Measurements from ENCODE around the gene SELPLG.
"Not testable (repeated sequence)": the region's sequence is repeated elsewhere in the genome, so short reads cannot be mapped to it uniquely, and the experiment has no call there.

SELPLG gene, protein sequence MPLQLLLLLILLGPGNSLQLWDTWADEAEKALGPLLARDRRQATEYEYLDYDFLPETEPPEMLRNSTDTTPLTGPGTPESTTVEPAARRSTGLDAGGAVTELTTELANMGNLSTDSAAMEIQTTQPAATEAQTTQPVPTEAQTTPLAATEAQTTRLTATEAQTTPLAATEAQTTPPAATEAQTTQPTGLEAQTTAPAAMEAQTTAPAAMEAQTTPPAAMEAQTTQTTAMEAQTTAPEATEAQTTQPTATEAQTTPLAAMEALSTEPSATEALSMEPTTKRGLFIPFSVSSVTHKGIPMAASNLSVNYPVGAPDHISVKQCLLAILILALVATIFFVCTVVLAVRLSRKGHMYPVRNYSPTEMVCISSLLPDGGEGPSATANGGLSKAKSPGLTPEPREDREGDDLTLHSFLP

DNA sequence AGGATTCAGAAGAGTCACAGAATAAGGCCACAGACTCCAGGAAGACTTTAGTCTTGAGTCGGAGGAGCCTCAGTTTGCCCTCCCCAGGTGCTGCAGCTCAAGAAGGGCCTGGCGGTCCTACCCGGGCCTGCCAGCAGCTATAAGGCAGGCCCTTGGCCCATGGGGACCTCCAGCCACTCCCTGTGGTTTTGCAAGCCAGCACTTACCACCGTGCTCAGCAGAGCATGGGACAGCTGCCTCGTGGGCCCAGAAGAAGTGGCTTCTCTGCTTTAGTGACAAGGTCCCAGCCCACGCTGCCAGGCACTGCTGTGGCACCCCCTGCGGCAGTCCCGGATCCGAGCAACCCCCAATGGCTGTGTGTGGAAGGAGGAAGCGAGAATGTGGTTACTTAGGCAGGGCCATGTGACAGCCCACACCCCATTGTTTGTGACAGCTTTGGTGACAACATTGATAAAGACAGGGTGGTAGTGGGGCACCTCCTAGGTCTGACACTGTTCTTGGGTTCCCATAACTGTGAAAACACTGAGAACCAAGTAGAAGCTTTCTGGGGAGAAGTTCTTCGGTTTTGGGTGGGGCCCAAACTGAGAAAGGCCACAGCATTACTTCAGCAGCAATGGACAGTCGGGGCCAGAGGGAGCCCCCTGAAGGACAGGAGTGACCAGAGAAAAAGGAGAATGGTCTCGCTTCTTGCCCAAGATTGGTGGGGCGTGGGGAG is at the start of gene SELPLG:
TSS of gene SELPLG (minus strand) at position 361 of the 715 bp plus-strand sequence. CDS start 9,587 bp downstream, outside the sequence.
- peak; percentile 64 to 77 for DNase-seq (ENCODE audit: extremely low read depth in 1 of 2, low read depth in 1 of 2)

DNA sequence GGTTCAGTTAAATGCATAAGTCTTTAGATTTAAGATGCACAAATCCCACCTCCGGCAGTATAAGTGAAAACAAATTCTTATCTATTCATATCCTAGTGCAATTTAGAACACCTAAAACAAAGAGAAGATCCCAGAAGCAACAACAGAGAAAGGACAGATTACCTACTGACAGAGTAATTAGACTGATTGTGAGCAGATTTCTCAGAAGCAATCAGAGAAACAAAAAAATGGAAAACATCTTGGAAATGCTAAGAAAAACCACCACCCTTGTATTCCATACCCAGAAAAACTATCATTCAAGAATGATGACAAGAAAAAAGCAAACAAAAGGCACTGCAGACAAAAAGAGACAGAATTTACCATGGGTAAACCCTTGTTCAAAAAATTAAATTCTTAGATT is 47.6 kb upstream of the SELPLG start:
- DNase-seq (ENCODE audit: extremely low read depth in 1 of 2, low read depth in 1 of 2), result no peak

DNA sequence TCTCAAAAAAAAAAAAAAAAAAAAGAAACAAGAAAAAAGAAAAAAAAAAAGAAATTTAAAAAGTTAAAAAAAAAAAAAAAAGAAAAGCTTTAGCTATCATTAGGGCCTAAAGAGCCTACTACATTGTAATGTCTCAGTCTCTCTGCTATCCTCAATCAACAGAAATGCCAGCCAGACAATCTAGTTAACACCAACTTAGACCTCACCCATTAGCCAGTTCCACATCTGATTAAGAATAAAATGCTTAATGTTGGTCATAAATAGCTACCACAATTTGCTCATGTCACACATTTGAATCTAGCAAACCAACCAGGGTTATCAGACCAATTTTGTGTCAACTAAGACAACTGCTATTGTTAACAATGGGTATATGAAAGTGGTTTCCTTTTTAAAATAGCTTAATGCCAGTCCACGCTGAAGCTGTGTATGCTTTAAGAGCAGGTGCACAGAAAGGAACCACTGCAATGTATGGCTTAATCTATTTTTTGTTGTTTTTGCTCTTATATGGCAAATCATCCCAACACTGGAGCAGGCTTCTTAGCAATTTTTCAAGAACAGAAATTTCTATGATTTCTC is 45.5 kb upstream of the SELPLG start:
- DNase-seq (ENCODE audit: extremely low read depth in 1 of 2, low read depth in 1 of 2), result no peak

DNA sequence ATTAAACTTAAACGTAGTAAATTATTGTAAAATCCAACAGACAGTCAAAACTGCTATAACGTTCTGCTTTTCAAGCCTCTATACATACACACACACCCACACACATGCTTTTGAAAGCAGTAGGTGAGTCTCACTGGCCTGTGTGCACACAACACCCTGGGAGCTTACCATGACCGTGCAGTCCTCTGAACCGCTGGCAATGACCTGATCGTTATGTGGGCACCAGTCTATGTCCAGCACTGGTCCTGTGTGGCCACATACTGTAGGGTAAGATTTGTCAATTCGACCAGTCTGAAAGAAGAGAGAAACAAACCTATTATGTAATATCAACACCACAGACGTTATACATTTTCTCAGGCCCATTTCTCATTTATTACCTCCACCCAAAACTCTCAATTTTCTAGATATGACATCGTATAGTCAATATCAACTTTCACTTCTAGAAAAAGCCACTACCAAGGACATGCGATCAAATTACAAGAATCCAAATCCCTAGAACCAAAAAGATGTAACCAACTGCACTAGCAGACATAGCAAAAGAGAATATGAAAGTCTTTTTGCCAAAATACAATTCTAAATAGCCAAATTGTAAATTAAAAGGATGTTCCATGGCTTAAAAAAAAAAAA is 44.5 kb upstream of the SELPLG start:
- no peak for DNase-seq (ENCODE audit: extremely low read depth in 1 of 2, low read depth in 1 of 2)

DNA sequence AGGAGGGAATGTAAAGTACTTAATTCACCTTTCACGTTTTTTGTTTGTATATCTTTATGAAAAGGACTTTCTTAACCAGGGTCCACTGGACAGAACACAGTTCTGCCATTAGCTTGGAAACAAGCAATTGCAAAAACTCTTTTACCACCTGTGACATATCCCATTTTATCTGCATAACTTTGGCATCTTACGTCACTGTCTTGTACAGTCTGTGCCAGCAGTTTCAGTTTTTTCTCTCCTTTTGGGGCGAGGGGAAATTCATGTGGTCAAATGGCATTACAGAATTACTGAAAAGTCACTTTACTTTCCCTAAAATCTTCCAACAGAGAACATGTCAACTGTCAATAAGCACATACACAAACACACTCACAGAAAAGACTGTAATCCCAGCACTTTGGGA is 43.7 kb upstream of the SELPLG start:
- no peak for DNase-seq (ENCODE audit: extremely low read depth in 1 of 2, low read depth in 1 of 2)

DNA sequence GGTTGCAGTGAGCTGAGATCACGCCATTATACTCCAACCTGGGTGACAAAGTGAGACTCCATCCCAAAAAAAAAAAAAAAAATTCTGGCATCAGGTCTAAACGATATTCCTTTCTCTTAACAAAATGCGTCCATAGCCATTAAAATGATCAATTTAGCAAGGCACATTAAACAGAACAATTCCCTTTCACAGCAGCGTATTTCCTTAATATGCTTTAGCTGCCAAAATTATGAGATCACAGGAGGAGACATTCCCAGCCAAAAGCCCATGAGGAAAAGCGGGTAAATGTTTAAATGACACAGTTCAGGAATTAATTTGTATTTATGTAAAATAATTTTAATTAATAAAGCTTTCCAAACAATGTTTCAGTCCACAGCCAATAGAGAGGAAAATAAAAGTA is 43.0 kb upstream of the SELPLG start:
- no peak for DNase-seq (ENCODE audit: extremely low read depth in 1 of 2, low read depth in 1 of 2)

DNA sequence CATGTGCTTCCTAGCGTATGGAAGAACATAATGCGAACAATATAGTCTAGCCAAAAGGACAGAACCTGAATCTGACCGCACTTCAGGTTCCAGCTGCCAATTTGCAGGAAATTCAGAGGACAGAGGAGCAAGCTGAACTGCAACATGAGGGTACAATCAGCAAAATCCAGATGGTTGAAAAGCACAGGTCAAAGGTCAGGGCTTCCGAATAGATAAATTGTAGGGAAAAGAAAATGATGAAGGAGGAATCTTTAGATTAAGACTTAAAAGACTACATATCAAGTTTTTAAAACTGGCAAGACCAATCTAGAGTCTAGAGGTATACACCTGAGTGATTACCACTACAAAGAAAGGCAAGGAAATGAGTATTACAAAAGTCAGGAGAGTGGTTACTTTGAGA is 42.1 kb upstream of the SELPLG start:
- DNase-seq (ENCODE audit: extremely low read depth in 1 of 2, low read depth in 1 of 2), result no peak

DNA sequence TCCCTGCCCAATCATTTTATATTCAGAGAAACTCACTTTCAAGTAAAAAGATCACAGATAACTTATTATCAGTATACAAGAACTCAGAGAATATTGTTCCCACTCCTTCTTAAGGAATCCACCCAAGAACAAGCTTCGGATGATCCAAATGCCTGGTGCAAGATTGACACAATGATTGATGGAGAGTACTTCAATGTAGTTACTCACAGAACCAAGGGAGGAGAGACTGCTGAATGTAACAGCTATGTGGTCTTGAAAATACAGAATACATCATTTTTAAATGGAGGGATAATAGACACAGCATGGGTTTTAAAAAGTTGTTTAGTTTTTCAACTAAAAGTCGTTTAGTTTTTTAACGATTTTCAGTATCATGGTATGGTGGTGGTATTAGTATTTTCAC is 38.4 kb upstream of the SELPLG start:
- DNase-seq (ENCODE audit: extremely low read depth in 1 of 2, low read depth in 1 of 2), result no peak

DNA sequence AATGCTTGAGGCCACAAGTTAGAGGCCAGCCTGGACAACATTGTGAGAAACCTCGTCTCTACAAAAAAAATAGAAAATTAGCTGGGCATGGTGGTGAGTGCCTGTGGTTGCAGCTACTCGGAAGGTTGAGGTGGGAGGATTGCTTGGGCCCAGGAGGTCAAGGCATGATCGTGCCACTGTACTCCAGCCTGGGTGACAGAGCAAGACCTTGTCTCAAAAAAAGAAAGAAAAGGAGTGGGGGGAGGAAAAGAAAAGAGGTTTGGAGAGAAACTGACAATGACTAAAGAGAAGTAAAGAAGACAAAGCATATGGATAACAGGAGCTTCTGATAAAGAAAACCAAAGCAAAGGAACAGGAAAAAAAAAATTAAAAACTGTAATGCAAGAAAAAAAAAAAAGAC is 37.4 kb upstream of the SELPLG start:
- DNase-seq (ENCODE audit: extremely low read depth in 1 of 2, low read depth in 1 of 2), result no peak

DNA sequence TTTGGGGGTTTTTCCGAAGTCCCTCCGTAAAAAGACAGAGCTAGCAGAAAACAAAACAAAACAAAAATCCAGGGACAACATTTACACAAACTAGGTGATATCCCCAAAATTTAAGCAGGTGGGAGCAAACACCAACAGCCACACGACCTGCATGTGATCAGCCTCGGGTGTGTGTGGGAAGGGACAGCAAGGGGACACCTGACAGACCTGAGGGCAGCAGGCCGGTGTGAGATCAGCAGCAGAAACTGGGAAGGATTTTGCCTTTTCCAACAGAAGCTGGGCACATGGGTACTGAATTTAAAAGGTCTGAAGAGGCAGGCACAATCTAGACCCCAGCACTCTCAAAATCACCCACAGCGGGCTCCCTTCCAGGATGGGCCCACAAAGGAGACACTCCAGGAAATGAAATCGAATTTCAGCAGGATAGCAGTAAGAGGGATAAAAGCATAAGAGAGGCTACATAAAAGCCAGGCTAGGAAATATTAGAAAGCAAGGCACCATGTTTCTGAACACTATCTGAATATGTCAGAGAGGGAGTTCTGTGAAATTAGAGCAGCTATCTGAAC is 36.5 kb upstream of the SELPLG start:
- no peak for DNase-seq (ENCODE audit: extremely low read depth in 1 of 2, low read depth in 1 of 2)

DNA sequence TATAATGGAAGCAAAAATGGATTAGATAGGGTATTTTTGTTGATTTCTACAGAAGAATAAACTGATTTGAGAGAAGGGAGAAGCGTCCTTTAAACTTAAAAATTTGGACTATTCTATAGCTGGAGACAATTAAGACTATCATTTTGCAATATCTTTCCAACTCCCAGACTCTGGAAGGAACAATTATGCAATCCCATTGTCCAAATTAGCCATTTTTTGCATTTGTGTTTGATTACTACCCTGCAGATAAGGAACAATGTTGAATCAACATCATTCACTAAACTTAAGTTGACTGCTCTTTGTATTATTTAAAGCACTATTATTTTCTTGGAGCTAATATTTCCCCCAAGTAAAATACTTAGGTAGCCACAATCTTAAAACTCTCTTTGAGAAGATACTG is 34.8 kb upstream of the SELPLG start:
- no peak for DNase-seq (ENCODE audit: extremely low read depth in 1 of 2, low read depth in 1 of 2)

DNA sequence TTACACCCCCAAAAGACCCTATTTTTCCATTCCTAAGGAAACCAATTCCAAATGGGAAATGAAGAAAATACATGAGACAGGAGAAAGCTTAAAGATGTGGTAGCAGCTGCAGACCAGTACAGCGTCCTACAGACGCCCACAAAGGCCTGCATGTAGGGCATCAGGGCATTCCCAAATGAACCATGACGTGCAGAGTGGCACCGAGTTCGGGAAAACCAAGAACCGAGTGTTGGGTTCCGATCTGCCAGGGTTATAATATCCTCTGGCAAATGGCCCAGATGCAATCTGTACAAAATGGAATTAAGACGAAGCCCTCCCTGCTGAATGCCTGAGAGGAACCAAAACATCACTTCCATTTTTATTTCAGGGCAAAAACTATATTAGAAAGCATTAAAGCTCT is 34.4 kb upstream of the SELPLG start:
- DNase-seq (ENCODE audit: extremely low read depth in 1 of 2, low read depth in 1 of 2), result no peak

DNA sequence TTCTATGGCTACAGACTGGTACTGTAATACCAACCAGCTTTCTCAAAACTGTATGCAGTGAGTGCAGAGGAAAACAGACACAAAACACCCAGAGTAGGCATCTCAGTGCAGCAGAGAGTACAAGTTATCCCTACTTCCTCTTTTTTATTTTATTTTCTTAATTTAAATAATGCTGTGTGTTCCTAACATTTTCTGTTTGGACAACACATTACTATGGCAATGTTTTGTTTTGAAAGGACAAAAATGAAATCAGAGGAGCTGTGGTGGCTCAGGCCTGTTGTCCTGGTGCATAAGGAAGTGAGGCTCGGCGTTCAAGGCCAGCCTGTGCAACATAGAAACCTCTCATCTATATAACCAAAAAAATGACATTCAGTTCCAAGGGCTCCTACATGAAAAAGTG is 33.7 kb upstream of the SELPLG start:
- no peak for DNase-seq (ENCODE audit: extremely low read depth in 1 of 2, low read depth in 1 of 2)

DNA sequence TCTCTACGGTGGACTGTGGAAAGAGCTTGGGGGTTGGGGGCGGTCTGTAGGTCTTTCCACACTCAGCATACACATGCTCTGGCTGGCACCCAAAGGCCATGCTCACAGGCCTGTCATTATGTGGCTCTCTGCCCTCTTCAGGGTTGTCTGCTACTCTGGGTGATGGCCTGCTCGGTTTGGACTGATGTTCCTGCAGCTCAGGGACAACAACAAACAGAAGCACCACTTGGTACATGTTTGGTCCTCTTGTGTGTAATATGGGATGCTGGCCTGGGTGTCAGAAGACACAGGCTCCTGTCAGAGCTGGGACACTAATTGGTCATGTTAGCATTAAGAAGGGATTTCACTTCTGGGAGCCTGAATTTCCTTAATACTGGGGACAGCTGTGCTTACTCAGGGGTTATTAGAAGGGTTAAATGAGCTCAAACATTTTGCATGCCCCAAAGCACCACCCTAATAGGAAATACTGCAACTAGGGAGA is 32.7 kb upstream of the SELPLG start:
- no peak for DNase-seq (ENCODE audit: extremely low read depth in 1 of 2, low read depth in 1 of 2)

DNA sequence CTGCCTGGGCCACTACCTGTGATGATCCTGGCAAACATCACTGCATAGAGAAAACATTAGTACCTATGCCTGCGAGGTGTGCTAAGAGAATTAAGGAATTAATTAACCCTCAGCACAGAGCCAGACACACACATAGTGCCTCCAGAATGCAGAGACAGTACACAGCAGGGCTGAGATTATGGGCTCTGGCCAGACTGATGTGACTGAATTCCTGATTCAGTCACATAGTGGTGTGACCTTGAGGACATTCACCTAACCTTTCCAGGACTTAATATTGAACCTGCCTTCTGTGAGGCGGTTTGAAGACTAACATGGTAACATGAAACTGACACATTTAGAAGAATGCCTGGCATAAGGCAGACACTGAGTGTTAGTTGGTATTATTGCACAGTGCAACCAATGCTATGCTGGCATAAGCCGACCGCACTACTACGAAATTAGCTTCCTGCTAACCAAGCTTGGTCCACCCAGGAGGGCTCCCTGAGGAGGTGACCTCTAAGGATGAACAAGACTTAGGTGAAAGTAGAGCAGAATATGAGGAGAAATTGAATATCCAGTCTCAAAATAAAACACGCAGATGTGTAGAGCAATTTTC is 32.0 kb upstream of the SELPLG start:
- DNase-seq (ENCODE audit: extremely low read depth in 1 of 2, low read depth in 1 of 2), result no peak

DNA sequence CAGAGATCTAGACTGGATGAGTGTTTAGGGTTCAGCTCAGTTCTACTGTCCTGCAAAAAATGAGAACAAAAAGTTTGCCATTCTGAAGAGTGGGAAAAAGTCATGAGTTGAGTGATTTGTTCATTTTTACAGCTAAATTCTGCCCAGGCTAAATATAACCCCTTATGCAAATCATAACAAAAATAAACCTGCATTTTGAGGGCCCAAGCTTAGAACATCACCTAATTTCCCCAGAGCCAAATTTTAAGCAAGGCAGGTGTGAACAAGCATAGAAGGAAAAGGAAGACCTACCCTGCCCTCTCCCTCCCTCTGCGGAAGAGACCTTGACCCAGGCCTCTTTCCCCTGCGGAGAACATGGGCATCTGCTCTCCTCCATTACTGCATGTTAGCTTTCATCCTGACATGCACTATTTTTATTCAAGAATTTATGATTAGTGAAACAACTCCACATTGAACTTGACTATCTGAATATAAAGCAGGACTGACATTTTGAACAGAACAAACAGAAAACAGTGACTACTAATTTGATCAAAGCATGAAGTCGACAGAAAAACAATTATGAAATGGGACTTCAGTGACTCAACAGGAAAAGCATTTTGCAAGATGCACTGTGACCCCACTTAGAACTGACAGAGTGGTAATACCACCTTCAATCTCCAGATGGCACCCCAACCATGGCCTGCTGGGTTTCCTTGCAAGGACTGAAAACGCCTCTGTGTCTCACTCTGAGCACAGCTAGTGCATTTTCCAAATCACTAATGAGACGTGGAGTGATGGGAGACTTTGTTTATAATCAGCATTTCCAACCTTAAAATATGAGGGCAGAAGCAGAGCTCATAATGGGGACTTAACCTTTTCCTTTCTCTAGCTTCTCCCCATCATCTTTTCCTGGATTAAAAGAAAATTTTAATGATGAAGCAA is 30.9 kb upstream of the SELPLG start:
- peak; percentile 60 to 70 for DNase-seq (ENCODE audit: extremely low read depth in 1 of 2, low read depth in 1 of 2)

DNA sequence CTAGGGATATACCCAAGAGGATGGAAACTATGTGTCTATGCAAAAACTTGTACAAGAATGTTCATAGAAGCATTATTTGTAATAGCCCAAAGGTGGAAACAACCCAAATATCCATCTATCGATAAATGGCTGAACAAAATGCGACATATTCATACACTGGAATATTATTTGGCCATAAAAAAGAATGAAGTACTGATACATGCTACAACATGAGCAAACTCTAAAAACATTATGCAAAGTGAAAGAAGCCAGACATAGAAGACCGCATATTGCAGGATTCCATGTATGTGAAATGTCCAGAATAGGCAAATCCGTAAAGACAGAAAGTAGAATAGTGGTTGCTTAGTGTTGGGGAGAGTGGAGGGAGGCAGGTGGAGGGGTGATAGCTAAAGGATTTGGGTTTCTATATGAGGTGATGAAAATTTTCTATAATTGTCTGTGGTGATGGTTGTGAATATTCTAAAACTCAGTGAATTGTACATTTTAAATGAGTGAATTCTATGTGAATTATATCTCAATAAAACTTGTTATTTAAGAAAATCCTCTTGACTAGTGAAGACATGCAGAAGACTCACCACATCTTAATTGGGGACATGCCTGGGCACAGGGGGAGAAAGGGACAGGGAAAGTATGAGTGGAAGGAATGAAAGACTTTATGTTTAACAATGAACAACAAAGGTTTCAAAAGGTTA is 29.8 kb upstream of the SELPLG start:
- no peak for DNase-seq (ENCODE audit: extremely low read depth in 1 of 2, low read depth in 1 of 2)

DNA sequence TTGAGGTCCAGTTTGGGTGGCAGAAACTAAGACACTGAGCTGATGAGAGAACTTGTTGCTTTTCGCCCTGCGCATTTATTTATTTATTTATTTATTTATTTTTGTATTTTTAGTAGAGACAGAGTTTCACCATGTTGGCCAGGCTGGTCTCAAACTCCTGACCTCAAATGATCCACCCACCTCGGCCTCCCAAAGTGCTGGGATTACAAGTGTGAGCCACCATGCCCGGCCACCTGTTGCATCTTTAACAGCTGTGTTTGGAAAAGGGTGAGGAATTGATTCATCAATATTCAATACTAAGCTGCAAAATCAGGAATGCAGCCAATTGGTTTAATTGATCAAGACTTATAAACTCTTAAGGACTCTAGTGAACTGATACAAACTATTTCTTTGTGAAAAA is 24.4 kb upstream of the SELPLG start:
- not testable (repeated sequence) for DNase-seq (ENCODE audit: extremely low read depth in 1 of 2, low read depth in 1 of 2)

DNA sequence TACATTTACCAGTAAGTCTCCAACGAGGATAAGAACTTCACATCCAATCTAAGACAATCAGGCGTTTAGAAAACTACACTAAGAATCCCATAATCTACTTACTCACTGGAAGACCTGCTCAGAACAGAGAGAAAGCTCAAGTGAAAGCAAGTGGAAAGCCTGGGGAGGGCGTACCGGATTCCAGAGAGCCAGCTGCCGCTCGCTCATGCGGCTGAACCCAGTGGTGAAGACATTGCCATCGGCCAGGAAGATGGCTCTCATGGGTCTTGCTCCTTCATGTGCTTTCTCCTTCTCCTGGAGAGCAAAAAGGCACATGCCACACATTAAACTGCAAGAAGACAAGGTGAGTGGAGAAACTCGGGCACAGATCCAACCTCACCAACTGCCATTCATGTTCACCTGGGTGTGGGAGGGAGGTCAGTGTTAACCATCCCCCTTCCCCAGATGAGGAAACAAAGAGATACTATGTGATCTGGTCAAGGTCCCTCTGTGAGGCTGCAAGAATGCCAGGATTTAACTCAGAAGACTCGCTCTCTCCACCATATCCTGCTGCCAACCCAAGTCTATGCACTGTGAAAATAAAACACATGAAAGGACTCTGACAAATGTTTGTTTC is 23.5 kb upstream of the SELPLG start:
- no peak for DNase-seq (ENCODE audit: extremely low read depth in 1 of 2, low read depth in 1 of 2)

Measured in activated CD8-positive, alpha-beta memory T cell treated with anti-CD3 and anti-CD28 coated beads for 1 hour (primary cell).